K562 (cell line): ENCODE results near the gene RYR1.

Experiments
- FOXA1 ChIP-seq: fragments of 450-650 bp; IDR thresholded peaks from 2 replicates; pipeline ENCODE4 v1.6.1; 2016; ENCODE audit warnings: mild to moderate bottlenecking, borderline replicate concordance
- MTF1 ChIP-seq: fragments of 250-450 bp; sonication (Bioruptor Pico); IDR thresholded peaks from 2 replicates; pipeline ENCODE4 v1.9.0; 2021; ENCODE audit warnings: moderate library complexity, mild to moderate bottlenecking, inconsistent platforms, borderline replicate concordance

- TF ChIP-seq MTF1, result no peak
- no peak for TF ChIP-seq FOXA1
Measured at GRCh38 chr19:38635483-38636399, 202.2 kb downstream of the RYR1 start.
